ENCODE data around the gene TLE5. TPM values are rescaled to one million over a fixed set of nuclear protein-coding genes. Genes with fewer than 3 reads are reported as not detected.

The TLE5 gene
- polyA plus RNA-seq, 3 donors, result 27.5 to 309 (median 34.4) TPM

GRCh38 chr19:3106509-3107141, 44.3 kb upstream of the TLE5 start:
- 90% methylated on average over 5 of the region's 17 CpGs for WGBS (ENCODE audit: insufficient coverage)
- H3K9me3 ChIP-seq (replicated peaks in 1 of 2; ENCODE audit: control insufficient read depth in 1 of 2, insufficient read depth in 1 of 2, low read length in 2 of 2), result no peaks in the 10 kb centered on the region
- peaks cover 22% of the 10 kb centered on the region for H4K20me1 ChIP-seq (ENCODE audit: insufficient read depth, low read length)
- no peak overlapping the region for H3K4me3 ChIP-seq (replicated peaks in 1 of 3; ENCODE audit: low read depth in 2 of 3, low read length in 3 of 3)
- H3K36me3 ChIP-seq (replicated peaks in 1 of 2; ENCODE audit: control insufficient read depth in 1 of 2, insufficient read depth in 2 of 2, low read length in 2 of 2), result no peaks in the 10 kb centered on the region
- DNase-seq, result no peak
- Mint-ChIP-seq H3K9me3 (peaks cover 0 to 6% (median 0%) of the 10 kb centered on the region in 7 donors), H3K36me3 (no peaks in the 10 kb centered on the region), H3K27me3 (ENCODE audit: low read depth in 3 of 3) (peaks cover 2 to 22% (median 18%) of the 10 kb centered on the region in 3 donors), H3K4me1 (peaks cover 8% of the 10 kb centered on the region), H3K27ac (no peak overlapping the region), H3K4me3 (no peak overlapping the region)
- intact Hi-C loops (cut with micrococcal nuclease), result loop anchor here in 1 of 2 donors (10.0 kb wide), 1 partner anchor 152 kb away; no protein-coding TSS in a partner anchor
- no peaks in the 10 kb centered on the region for H3K79me2 ChIP-seq (ENCODE audit: insufficient read depth, low read length)
- no peak overlapping the region for H2AFZ ChIP-seq (ENCODE audit: insufficient read depth, low read depth, low read length, poor library complexity, severe bottlenecking)
- TF ChIP-seq CTCF (IDR thresholded peaks at IDR 0.05), result no peak
- H3K4me2 ChIP-seq (replicated peaks; ENCODE audit: extremely low read depth, low read length, poor library complexity, severe bottlenecking), result no peak overlapping the region
- H3K4me1 ChIP-seq (ENCODE audit: control insufficient read depth in 1 of 2, insufficient read depth in 2 of 2, low read length in 2 of 2), result peaks cover 7 to 10% of the 10 kb centered on the region in 2 donors
- H3K27ac ChIP-seq (ENCODE audit: low read depth in 1 of 2, low read length in 2 of 2), result no peak overlapping the region
- H3K27me3 ChIP-seq (ENCODE audit: control insufficient read depth in 2 of 2, insufficient read depth in 2 of 2, low read length in 2 of 2), result peaks cover 0 to 4% of the 10 kb centered on the region in 2 donors
- H3K9ac ChIP-seq (ENCODE audit: insufficient read depth, low read length, poor library complexity, severe bottlenecking), result no peak overlapping the region

GRCh38 chr19:3105641-3106508, 43.6 kb upstream of the TLE5 start:
- Histone ChIP-seq H3K27me3 (ENCODE audit: control insufficient read depth in 2 of 2, insufficient read depth in 2 of 2, low read length in 2 of 2) (peaks cover 0 to 7% of the 10 kb centered on the region in 2 donors), H3K4me2 (replicated peaks; ENCODE audit: extremely low read depth, low read length, poor library complexity, severe bottlenecking) (no peak overlapping the region), H3K9me3 (replicated peaks in 1 of 2; ENCODE audit: control insufficient read depth in 1 of 2, insufficient read depth in 1 of 2, low read length in 2 of 2) (no peaks in the 10 kb centered on the region), H3K4me3 (replicated peaks in 1 of 3; ENCODE audit: low read depth in 2 of 3, low read length in 3 of 3) (no peak overlapping the region), H3K27ac (ENCODE audit: low read depth in 1 of 2, low read length in 2 of 2) (no peak overlapping the region), H3K36me3 (replicated peaks in 1 of 2; ENCODE audit: control insufficient read depth in 1 of 2, insufficient read depth in 2 of 2, low read length in 2 of 2) (no peaks in the 10 kb centered on the region), H3K4me1 (ENCODE audit: control insufficient read depth in 1 of 2, insufficient read depth in 2 of 2, low read length in 2 of 2) (peaks cover 7 to 10% of the 10 kb centered on the region in 2 donors), H3K9ac (ENCODE audit: insufficient read depth, low read length, poor library complexity, severe bottlenecking) (no peak overlapping the region), H4K20me1 (ENCODE audit: insufficient read depth, low read length) (peaks cover 22% of the 10 kb centered on the region), H3K79me2 (ENCODE audit: insufficient read depth, low read length) (no peaks in the 10 kb centered on the region), H2AFZ (ENCODE audit: insufficient read depth, low read depth, low read length, poor library complexity, severe bottlenecking) (no peak overlapping the region)
- Mint-ChIP-seq H3K4me3 (no peak overlapping the region), H3K4me1 (peaks cover 8% of the 10 kb centered on the region), H3K27ac (no peak overlapping the region), H3K36me3 (no peaks in the 10 kb centered on the region), H3K27me3 (ENCODE audit: low read depth in 3 of 3) (peaks cover 2 to 24% (median 22%) of the 10 kb centered on the region in 3 donors), H3K9me3 (peaks cover 0 to 6% (median 0%) of the 10 kb centered on the region in 7 donors)
- TF ChIP-seq CTCF (IDR thresholded peaks at IDR 0.05), result no peak
- WGBS (ENCODE audit: insufficient coverage), result 93% methylated on average over 33 of the region's 33 CpGs
- intact Hi-C loops (cut with micrococcal nuclease), result loop anchor here in 1 of 2 donors (10.0 kb wide), 1 partner anchor 151 kb away; no protein-coding TSS in a partner anchor
- no peak for DNase-seq
